Panc1 (cell line): ENCODE results near the gene VPS41. TPM values are rescaled to one million over a fixed set of nuclear protein-coding genes. Genes with fewer than 3 reads are reported as not detected.

Experiments used
- ATAC-seq: fragments of 200-7000 bp; cut with Tn5 transposase; 2 replicates; pipeline ENCODE4 v1.9.1; 2020; ENCODE audit warnings: mild to moderate bottlenecking, moderate library complexity
- BruUV-seq: library from RNA; stranded (reverse); fragments of 400-500 nt; replicated peaks from 2 replicates; lab custom pipeline; 2021; lab: Mats Ljungman, UMichigan
- CTCF ChIA-PET: fragments of 300-600 bp; sonication (Branson Sonifier 250); formaldehyde crosslinking; loops from one replicate; lab custom pipeline; 2022; ENCODE audit warnings: antibody characterized with exemption; lab: Charles Lee
- POLR2A ChIA-PET: fragments of 300-600 bp; sonication (Branson Sonifier 250); formaldehyde crosslinking; loops from one replicate; lab custom pipeline; 2022; ENCODE audit warnings: antibody characterized with exemption; lab: Charles Lee
- DNase-seq: peaks from one replicate; pipeline ENCODE4 v3.0.0-alpha.2; 2010; ENCODE audit warnings: low read depth, low spot score
- H3K27ac ChIP-seq: 2 replicates; pipeline ENCODE4 v1.5.1; 2011; ENCODE audit warnings: mild to moderate bottlenecking, low read length, inconsistent platforms
- H3K27me3 ChIP-seq: fragments of 200-500 bp; sonication (Bioruptor generic); 2 replicates; pipeline ENCODE4 v1.6.0; 2014; ENCODE audit warnings: low read length, inconsistent platforms; ENCODE audit not compliant: control insufficient read depth, insufficient read depth
- H3K36me3 ChIP-seq: fragments of 200-500 bp; sonication (Bioruptor generic); 2 replicates; pipeline ENCODE4 v1.5.1; 2014; ENCODE audit warnings: inconsistent platforms, mild to moderate bottlenecking, low read length, moderate library complexity; ENCODE audit not compliant: control insufficient read depth, insufficient read depth
- H3K4me1 ChIP-seq: 2 replicates; pipeline ENCODE4 v1.5.1; 2011; ENCODE audit warnings: inconsistent platforms, mild to moderate bottlenecking, low read length, moderate library complexity; ENCODE audit not compliant: control insufficient read depth, insufficient read depth
- H3K4me3 ChIP-seq, 2 experiments: 2 replicates each; pipeline ENCODE4 v1.5.1; 2011 to 2012; ENCODE audit warnings: low read depth in 2 of 2, low read length in 2 of 2, mild to moderate bottlenecking in 2 of 2, inconsistent platforms in 1 of 2, moderate library complexity in 1 of 2
- H3K9me3 ChIP-seq: fragments of 200-500 bp; sonication (Bioruptor generic); 2 replicates; pipeline ENCODE4 v1.5.1; 2014; ENCODE audit warnings: low read depth, mild to moderate bottlenecking, inconsistent platforms, low read length, moderate library complexity; ENCODE audit not compliant: control insufficient read depth, insufficient read depth
- POLR2AphosphoS5 ChIP-seq: IDR thresholded peaks from 2 replicates; pipeline ENCODE4 v1.6.1; 2012; ENCODE audit warnings: mild to moderate bottlenecking, low read depth, low read length, moderate library complexity
- REST ChIP-seq, 2 experiments: IDR thresholded peaks; 2 replicates each; pipeline ENCODE4 v1.6.1; 2011 to 2012; ENCODE audit warnings: low read depth in 2 of 2, control low read depth in 1 of 2, low read length in 1 of 2, mild to moderate bottlenecking in 1 of 2, moderate library complexity in 1 of 2; ENCODE audit not compliant: insufficient read depth in 1 of 2
- SIN3A ChIP-seq: IDR thresholded peaks from 2 replicates; pipeline ENCODE4 v1.6.1; 2012; ENCODE audit warnings: low read depth, mild to moderate bottlenecking, low read length, moderate library complexity, borderline replicate concordance; ENCODE audit not compliant: insufficient read depth
- TCF7L2 ChIP-seq: IDR thresholded peaks from 2 replicates; pipeline ENCODE4 v1.6.1; 2011; ENCODE audit warnings: mild to moderate bottlenecking, low read depth, low read length, inconsistent platforms
- in situ Hi-C: cut with HindIII; loops from 2 replicates; pipeline ENCODE4 v1.10.0; 2016; ENCODE audit warnings: low sequenced_read_pairs, low pct_unique_long_range_greater_than_20kb
- intact Hi-C: fragments of 100-400 bp; cut with micrococcal nuclease; formaldehyde crosslinking; loops from one replicate; pipeline ENCODE4 v1.10.0; 2022; ENCODE audit not compliant: unreplicated experiment
- total RNA-seq: library from RNA; stranded (reverse); gene quantifications from one replicate; pipeline ENCODE4 v1.2.1, GENCODE V29; 2021; ENCODE audit not compliant: unreplicated experiment
- TF ChIP-seq, protein P1 (sequence below): fragments of 450-650 bp; IDR thresholded peaks from 2 replicates; pipeline ENCODE4 v1.5.1; 2017; ENCODE audit warnings: mild to moderate bottlenecking

VPS41 gene
- total RNA-seq, 1 experiment from 2014 or later, result 127 TPM

- ChIA-PET POLR2A (no interaction called here), CTCF (interaction anchor here (0.5 kb wide), 1 partner anchor 945 kb away, joined by 5 read pairs; no protein-coding TSS in a partner anchor)
- Histone ChIP-seq H3K27me3 (no peaks in the 10 kb centered on the region), H3K9me3 (no peaks in the 10 kb centered on the region), H3K4me3 (no peak overlapping the region), H3K4me1 (no peaks in the 10 kb centered on the region), H3K36me3 (no peaks in the 10 kb centered on the region), H3K27ac (no peak overlapping the region)
- no TSS peak for BruUV-seq
- in situ Hi-C loops (no loop called here), intact Hi-C loops (loop anchor here (1.0 kb wide), 1 partner anchor 667 kb away; no protein-coding TSS in a partner anchor)
- DNase-seq (no peak), ATAC-seq (no peak)
- TF ChIP-seq TCF7L2 (no peak), SIN3A (no peak), REST (IDR thresholded peaks at IDR 0.05; ENCODE audit: insufficient read depth in 1 of 2, low read depth in 2 of 2, low read length in 1 of 2) (no peak)
Observed at GRCh38 chr7:38798552-38799267, 110.3 kb downstream of the VPS41 start.

- ChIA-PET CTCF (interaction anchor here (0.5 to 0.6 kb wide), 3 partner anchors 17 to 705 kb away, joined by 3 to 5 read pairs (median 4); no protein-coding TSS in a partner anchor), POLR2A (no interaction called here)
- Histone ChIP-seq H3K27ac (no peak overlapping the region), H3K36me3 (no peaks in the 10 kb centered on the region), H3K9me3 (no peaks in the 10 kb centered on the region), H3K4me1 (no peaks in the 10 kb centered on the region), H3K27me3 (no peaks in the 10 kb centered on the region), H3K4me3 (no peak overlapping the region)
- DNase-seq (peak; percentile 39), ATAC-seq (no peak)
- no TSS peak for BruUV-seq
- intact Hi-C loops (loop anchor here (2.0 kb wide), 2 partner anchors 136 to 724 kb away; no protein-coding TSS in a partner anchor), in situ Hi-C loops (no loop called here)
- TF ChIP-seq POLR2AphosphoS5 (no peak), REST (IDR thresholded peaks at IDR 0.05; ENCODE audit: insufficient read depth in 1 of 2, low read depth in 2 of 2, low read length in 1 of 2) (no peak), SIN3A (no peak), TCF7L2 (no peak)
- TF ChIP-seq, protein P1, sequence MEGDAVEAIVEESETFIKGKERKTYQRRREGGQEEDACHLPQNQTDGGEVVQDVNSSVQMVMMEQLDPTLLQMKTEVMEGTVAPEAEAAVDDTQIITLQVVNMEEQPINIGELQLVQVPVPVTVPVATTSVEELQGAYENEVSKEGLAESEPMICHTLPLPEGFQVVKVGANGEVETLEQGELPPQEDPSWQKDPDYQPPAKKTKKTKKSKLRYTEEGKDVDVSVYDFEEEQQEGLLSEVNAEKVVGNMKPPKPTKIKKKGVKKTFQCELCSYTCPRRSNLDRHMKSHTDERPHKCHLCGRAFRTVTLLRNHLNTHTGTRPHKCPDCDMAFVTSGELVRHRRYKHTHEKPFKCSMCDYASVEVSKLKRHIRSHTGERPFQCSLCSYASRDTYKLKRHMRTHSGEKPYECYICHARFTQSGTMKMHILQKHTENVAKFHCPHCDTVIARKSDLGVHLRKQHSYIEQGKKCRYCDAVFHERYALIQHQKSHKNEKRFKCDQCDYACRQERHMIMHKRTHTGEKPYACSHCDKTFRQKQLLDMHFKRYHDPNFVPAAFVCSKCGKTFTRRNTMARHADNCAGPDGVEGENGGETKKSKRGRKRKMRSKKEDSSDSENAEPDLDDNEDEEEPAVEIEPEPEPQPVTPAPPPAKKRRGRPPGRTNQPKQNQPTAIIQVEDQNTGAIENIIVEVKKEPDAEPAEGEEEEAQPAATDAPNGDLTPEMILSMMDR, result peak; percentile 78
Observed at GRCh38 chr7:38796626-38797501, 112.1 kb downstream of the VPS41 start.
